ENCODE data around the gene ASPM.
"Not testable (repeated sequence)": the region's sequence is repeated elsewhere in the genome, so short reads cannot be mapped to it uniquely, and the experiment has no call there.

ASPM gene

DNA sequence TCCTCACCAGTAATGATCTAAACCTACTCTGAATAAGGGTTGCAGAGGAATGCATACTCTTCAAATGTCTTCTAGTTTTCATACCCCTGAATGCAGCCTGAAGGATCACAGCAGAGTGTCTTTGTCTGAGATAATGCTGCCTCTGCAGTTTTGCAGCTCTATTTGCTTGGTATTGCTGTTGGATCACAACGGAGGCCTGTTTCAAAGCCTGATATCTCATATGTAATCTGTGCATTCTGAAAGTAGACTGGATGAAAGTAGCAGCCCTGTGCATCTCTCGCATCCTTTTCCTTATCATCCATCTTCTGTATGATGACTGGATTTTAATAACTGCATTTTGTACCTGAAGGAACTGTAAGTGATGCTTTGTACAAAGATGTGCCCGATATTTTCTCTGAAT, 44.5 kb downstream of the ASPM start:
- TF ChIP-seq, protein P1, sequence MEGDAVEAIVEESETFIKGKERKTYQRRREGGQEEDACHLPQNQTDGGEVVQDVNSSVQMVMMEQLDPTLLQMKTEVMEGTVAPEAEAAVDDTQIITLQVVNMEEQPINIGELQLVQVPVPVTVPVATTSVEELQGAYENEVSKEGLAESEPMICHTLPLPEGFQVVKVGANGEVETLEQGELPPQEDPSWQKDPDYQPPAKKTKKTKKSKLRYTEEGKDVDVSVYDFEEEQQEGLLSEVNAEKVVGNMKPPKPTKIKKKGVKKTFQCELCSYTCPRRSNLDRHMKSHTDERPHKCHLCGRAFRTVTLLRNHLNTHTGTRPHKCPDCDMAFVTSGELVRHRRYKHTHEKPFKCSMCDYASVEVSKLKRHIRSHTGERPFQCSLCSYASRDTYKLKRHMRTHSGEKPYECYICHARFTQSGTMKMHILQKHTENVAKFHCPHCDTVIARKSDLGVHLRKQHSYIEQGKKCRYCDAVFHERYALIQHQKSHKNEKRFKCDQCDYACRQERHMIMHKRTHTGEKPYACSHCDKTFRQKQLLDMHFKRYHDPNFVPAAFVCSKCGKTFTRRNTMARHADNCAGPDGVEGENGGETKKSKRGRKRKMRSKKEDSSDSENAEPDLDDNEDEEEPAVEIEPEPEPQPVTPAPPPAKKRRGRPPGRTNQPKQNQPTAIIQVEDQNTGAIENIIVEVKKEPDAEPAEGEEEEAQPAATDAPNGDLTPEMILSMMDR (IDR thresholded peaks at IDR 0.05; ENCODE audit: unreplicated experiment in 3 of 3) = no peak
- Mint-ChIP-seq H3K36me3 (ENCODE audit: low read depth) (peaks cover 46% of the 10 kb centered on the region), H3K4me1 (no peaks in the 10 kb centered on the region), H3K27ac (no peak overlapping the region), H3K4me3 (no peak overlapping the region), H3K27me3 (ENCODE audit: low read depth) (no peaks in the 10 kb centered on the region), H3K9me3 (no peaks in the 10 kb centered on the region)

DNA sequence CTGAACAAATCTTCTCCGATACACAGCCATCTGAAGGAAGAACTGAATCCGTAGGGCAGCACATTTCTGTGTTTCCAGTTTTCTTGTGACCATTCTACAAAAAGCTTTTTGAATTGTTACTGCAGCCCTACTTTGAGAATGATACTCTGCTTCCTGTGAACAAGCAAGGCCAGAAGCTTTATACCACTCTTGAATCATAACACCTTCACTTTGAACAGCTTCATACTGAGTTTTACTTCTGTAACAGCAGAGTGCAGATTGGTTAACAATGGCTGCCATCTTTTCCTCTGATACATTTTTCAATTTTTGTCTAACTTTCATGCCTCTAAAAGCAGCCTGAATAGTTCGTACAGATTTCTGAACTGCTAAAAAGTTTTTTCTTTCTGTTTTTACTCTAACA, 45.8 kb downstream of the ASPM start:
- no peaks in the 10 kb centered on the region for H3K27me3 Mint-ChIP-seq (ENCODE audit: low read depth)
- no peak overlapping the region for H3K4me3 Mint-ChIP-seq
- no peaks in the 10 kb centered on the region for H3K9me3 Mint-ChIP-seq
- H3K4me1 Mint-ChIP-seq = no peaks in the 10 kb centered on the region
- H3K36me3 Mint-ChIP-seq (ENCODE audit: low read depth) = peaks cover 36% of the 10 kb centered on the region
- no peak overlapping the region for H3K27ac Mint-ChIP-seq
- TF ChIP-seq, protein P1 (IDR thresholded peaks at IDR 0.05; ENCODE audit: unreplicated experiment in 3 of 3) = no peak

DNA sequence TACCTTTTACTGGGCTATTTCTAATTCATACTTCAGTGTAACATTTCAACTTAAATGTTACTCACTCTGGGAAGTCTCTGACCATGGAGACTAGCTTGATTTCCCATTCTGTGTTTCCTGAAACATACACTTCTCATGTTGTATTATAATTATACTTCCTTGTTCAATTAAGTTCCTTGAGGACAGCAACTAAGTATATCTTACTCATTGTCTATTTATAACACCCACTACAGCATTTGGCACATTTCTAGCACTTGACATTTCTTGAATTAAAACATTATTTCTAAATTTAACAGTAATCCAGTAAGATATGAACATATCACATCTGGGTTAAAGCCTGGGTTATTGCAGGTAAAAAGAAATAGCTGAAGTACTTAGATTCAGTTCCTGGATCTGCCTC, 47.0 kb downstream of the ASPM start:
- Mint-ChIP-seq H3K27me3 (ENCODE audit: low read depth) (no peaks in the 10 kb centered on the region), H3K4me1 (no peaks in the 10 kb centered on the region), H3K27ac (no peak overlapping the region), H3K4me3 (no peak overlapping the region), H3K36me3 (ENCODE audit: low read depth) (peaks cover 30% of the 10 kb centered on the region), H3K9me3 (no peaks in the 10 kb centered on the region)
- TF ChIP-seq, protein P1 (IDR thresholded peaks at IDR 0.05; ENCODE audit: unreplicated experiment in 3 of 3) = no peak

DNA sequence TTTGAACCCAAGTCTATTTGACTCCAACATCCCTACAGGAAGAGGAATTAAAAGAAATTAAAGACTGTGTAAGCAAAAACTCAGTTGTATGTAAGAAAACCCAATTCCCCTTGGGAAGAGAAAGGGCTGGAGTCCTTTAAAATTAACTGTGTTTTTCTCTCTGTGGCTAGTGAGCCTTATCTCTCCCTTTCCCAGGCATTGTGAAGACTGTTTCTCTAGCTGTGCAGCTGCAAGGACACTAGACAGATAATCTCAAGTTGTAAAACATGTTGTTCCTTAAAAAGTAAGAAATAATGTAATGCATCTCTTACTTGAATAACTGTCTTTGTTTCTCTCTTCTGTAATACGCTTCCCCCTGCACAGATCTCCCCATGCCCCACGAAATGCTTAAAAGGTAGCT, 49.5 kb downstream of the ASPM start:
- H3K9me3 Mint-ChIP-seq; H3K4me1 Mint-ChIP-seq; H3K4me3 Mint-ChIP-seq; H3K27ac Mint-ChIP-seq; H3K27me3 Mint-ChIP-seq (ENCODE audit: low read depth): not testable (repeated sequence)
- peaks cover 16% of the 10 kb centered on the region for H3K36me3 Mint-ChIP-seq (ENCODE audit: low read depth)

DNA sequence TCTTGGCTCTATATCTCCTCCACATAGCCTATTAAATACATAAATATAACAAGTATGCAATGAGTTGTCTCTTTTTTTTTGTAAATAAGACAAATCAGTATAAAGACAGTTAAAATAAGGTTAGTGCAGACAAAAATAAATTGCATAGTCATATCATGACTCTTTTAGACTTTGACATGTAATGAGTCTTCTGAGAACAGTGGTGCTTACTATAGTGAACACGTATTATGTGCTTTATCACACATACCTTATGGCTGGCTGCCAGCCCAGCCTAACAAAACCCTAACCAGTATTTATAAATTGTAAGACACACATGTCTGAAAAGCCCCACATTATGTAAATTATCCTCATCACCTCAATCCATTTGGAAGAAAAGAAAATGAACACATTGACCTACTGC, 50.3 kb downstream of the ASPM start:
- Mint-ChIP-seq H3K27ac (no peak overlapping the region), H3K27me3 (ENCODE audit: low read depth) (no peaks in the 10 kb centered on the region), H3K4me3 (no peak overlapping the region), H3K9me3 (no peaks in the 10 kb centered on the region), H3K4me1 (no peaks in the 10 kb centered on the region), H3K36me3 (ENCODE audit: low read depth) (peaks cover 18% of the 10 kb centered on the region)
- TF ChIP-seq, protein P1 (IDR thresholded peaks at IDR 0.05; ENCODE audit: unreplicated experiment in 3 of 3) = no peak

DNA sequence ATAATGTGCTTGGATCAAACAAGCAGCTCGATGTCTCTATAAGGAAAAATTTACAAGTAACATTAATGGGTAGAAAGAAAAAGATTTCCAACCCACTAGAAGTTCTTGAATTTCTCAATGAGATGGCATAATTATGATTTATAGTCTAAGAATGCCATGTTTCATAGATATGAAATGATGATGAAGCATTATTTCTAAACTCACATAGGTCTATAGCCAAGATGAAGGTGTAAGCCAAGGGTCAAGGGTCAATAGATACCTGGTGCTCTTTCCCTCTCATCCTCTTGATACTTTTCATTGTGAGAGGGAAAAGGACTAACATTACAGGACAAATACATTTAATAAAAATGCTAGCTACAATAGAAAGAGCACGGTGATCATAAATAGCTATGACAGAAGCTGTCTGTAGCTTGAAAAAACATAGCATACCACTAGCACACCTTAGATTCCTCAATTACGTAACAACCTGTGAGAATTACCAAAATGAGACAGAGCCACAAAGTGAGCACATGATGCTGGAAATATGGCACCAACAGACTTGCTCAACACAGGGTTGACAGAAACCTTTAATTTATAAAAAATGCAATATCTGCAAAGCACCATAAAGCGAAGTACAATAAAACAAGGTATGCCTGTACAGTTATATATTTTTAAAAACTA, 53.1 kb downstream of the ASPM start:
- no peaks in the 10 kb centered on the region for H3K9me3 Mint-ChIP-seq
- no peak overlapping the region for H3K27ac Mint-ChIP-seq
- peaks cover 28% of the 10 kb centered on the region for H3K36me3 Mint-ChIP-seq (ENCODE audit: low read depth)
- H3K27me3 Mint-ChIP-seq (ENCODE audit: low read depth) = no peaks in the 10 kb centered on the region
- H3K4me1 Mint-ChIP-seq = no peaks in the 10 kb centered on the region
- H3K4me3 Mint-ChIP-seq = no peak overlapping the region
- TF ChIP-seq, protein P1 (IDR thresholded peaks at IDR 0.05; ENCODE audit: unreplicated experiment in 3 of 3) = no peak
